T-helper 2 cell treated with Interferon-gamma antibody and Interleukin-4, amounts not matched to agents 100 ng/mL and 5 ng/mL, for 36 hours (primary cell): ENCODE measurements around the gene SCYL1. TPM values are rescaled to one million over a fixed set of nuclear protein-coding genes. Genes with fewer than 3 reads are reported as not detected.

Source experiments
- intact Hi-C: fragments of 100-400 bp; cut with micrococcal nuclease; formaldehyde crosslinking; loops from one replicate; pipeline ENCODE4 v1.15.1; 2023
- total RNA-seq: library from RNA; stranded (reverse); gene quantifications from 2 replicates; pipeline ENCODE4 v1.2.3, GENCODE V29; 2022

Gene SCYL1
- total RNA-seq, 1 donor from 2014 or later = 63.6 TPM

- intact Hi-C loops = no loop called here
These were observed 32.1 kb upstream of the SCYL1 start for GRCh38 chr11:65492637-65493366.

GRCh38 chr11:65493367-65494176 lies 31.3 kb upstream of the SCYL1 start:
- intact Hi-C loops = no loop called here

DNA sequence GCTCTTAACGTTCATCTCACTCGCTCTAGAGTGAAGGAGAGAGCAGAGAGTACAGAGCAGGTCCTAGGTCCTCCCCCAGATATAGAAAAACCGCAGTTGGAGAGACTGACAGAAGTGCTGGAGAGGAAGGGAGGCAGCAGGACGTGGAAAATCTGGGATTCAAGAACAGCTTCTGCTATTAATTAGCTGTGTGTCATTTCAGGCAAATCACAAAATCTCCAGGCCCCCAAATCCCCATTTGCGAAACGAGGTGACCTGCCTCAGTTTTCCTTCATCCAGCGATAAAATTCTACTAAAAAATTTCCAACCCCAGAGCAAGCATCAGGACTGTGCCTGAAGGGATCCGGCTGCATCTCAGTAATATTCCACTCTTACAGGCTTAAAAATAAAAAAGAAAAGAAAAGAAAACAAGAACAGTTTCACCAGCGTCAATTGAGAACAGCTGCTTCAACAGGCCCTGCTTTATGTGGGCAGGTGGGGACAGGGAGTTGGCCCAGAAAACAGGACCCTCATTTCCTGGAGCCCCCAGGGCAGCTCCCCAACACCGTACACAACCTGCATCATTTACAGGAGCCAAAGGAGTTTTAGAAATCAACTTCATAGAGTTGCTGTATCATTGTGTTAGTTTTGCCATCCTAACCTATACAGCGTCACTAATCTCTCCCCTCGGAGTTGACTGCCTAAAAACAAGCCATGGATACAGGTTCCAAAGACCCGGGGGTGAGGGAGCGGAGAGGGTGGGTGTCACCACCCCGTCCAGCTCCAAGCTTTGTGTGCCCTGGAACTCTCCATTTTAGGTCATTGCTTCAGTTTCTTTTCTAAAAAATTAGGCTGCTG lies 28.4 kb upstream of the SCYL1 start:
- intact Hi-C loops = loop anchor here (1.0 to 2.0 kb wide), 3 partner anchors 19 to 114 kb away; partner anchors contain the start of genes NEAT1 and SLC25A45

DNA sequence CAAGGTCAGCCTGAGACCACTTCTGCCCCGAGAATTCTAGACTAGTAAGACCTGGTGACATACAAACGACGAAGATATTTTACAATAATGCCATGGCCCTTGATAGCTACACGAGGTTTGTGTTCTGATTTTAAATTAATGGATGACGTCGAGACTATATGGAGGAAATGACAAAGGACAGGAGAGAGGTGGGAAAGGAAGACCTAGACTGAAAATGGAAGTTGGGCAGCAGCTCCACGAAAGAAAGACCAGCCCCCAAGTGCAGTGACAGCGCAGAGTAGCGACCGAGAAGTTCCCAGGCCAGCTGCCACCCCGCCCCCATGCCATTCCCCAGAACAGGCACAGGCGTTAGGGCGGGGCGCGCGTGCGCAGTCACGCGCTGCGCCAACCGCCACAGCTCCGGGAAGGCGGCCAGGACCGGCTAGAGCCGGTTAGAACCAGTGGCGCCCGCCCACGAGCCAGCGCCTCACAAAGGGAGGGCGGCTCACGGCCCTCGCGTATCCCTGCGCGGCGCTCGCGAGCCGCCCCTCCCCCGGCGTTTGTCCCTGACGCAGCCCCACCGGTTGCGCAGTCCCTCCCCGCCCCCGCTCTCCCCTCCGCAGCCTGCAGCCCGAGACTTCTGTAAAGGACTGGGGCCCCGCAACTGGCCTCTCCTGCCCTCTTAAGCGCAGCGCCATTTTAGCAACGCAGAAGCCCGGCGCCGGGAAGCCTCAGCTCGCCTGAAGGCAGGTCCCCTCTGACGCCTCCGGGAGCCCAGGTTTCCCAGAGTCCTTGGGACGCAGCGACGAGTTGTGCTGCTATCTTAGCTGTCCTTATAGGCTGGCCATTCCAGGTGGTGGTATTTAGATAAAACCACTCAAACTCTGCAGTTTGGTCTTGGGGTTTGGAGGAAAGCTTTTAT lies 27.5 kb upstream of the SCYL1 start:
- intact Hi-C loops = loop anchor here (1.0 to 2.0 kb wide), 3 partner anchors 20 to 115 kb away; partner anchors contain the start of genes NEAT1 and SLC25A45

DNA sequence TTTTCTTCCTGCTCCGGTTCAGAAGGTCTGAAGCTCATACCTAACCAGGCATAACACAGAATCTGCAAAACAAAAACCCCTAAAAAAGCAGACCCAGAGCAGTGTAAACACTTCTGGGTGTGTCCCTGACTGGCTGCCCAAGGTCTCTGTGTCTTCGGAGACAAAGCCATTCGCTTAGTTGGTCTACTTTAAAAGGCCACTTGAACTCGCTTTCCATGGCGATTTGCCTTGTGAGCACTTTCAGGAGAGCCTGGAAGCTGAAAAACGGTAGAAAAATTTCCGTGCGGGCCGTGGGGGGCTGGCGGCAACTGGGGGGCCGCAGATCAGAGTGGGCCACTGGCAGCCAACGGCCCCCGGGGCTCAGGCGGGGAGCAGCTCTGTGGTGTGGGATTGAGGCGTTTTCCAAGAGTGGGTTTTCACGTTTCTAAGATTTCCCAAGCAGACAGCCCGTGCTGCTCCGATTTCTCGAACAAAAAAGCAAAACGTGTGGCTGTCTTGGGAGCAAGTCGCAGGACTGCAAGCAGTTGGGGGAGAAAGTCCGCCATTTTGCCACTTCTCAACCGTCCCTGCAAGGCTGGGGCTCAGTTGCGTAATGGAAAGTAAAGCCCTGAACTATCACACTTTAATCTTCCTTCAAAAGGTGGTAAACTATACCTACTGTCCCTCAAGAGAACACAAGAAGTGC lies 26.7 kb upstream of the SCYL1 start:
- intact Hi-C loops = no loop called here

DNA sequence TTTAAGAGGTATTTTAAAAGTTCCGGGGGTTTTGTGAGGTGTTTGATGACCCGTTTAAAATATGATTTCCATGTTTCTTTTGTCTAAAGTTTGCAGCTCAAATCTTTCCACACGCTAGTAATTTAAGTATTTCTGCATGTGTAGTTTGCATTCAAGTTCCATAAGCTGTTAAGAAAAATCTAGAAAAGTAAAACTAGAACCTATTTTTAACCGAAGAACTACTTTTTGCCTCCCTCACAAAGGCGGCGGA lies 26.2 kb upstream of the SCYL1 start:
- intact Hi-C loops = no loop called here

GRCh38 chr11:65498977-65499712 lies 25.7 kb upstream of the SCYL1 start, which contains the start of gene MALAT1:
MALAT1 (plus strand) TSS chr11:65499045.
- intact Hi-C loops = no loop called here

GRCh38 chr11:65499713-65500386 lies 25.0 kb upstream of the SCYL1 start:
- intact Hi-C loops = no loop called here

GRCh38 chr11:65500387-65501185 lies 24.3 kb upstream of the SCYL1 start:
- intact Hi-C loops = no loop called here

DNA sequence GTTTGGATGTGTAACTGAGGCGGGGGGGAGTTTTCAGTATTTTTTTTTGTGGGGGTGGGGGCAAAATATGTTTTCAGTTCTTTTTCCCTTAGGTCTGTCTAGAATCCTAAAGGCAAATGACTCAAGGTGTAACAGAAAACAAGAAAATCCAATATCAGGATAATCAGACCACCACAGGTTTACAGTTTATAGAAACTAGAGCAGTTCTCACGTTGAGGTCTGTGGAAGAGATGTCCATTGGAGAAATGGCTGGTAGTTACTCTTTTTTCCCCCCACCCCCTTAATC lies 23.8 kb upstream of the SCYL1 start:
- intact Hi-C loops = no loop called here

GRCh38 chr11:65501472-65502273 lies 23.2 kb upstream of the SCYL1 start:
- intact Hi-C loops = no loop called here

- intact Hi-C loops = no loop called here
These were observed 22.7 kb upstream of the SCYL1 start for GRCh38 chr11:65502274-65502554.

DNA sequence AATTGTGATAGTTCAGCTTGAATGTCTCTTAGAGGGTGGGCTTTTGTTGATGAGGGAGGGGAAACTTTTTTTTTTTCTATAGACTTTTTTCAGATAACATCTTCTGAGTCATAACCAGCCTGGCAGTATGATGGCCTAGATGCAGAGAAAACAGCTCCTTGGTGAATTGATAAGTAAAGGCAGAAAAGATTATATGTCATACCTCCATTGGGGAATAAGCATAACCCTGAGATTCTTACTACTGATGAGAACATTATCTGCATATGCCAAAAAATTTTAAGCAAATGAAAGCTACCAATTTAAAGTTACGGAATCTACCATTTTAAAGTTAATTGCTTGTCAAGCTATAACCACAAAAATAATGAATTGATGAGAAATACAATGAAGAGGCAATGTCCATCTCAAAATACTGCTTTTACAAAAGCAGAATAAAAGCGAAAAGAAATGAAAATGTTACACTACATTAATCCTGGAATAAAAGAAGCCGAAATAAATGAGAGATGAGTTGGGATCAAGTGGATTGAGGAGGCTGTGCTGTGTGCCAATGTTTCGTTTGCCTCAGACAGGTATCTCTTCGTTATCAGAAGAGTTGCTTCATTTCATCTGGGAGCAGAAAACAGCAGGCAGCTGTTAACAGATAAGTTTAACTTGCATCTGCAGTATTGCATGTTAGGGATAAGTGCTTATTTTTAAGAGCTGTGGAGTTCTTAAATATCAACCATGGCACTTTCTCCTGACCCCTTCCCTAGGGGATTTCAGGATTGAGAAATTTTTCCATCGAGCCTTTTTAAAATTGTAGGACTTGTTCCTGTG lies 22.1 kb upstream of the SCYL1 start:
- intact Hi-C loops = no loop called here

DNA sequence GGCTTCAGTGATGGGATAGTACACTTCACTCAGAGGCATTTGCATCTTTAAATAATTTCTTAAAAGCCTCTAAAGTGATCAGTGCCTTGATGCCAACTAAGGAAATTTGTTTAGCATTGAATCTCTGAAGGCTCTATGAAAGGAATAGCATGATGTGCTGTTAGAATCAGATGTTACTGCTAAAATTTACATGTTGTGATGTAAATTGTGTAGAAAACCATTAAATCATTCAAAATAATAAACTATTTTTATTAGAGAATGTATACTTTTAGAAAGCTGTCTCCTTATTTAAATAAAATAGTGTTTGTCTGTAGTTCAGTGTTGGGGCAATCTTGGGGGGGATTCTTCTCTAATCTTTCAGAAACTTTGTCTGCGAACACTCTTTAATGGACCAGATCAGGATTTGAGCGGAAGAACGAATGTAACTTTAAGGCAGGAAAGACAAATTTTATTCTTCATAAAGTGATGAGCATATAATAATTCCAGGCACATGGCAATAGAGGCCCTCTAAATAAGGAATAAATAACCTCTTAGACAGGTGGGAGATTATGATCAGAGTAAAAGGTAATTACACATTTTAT lies 21.4 kb upstream of the SCYL1 start:
- intact Hi-C loops = no loop called here

- intact Hi-C loops = no loop called here
These were observed 20.8 kb upstream of the SCYL1 start for GRCh38 chr11:65503949-65504673.
